GM12878 (cell line): ENCODE results near the gene ARHGAP27. TPM values are rescaled to one million over a fixed set of nuclear protein-coding genes. Genes with fewer than 3 reads are reported as not detected.
A peak's percentile ranks its signal among the peaks of the same experiment; 100 is the strongest.

ENCODE experiments used
- ATAC-seq: fragments of 200-7000 bp; cut with Tn5 transposase; 3 replicates; pipeline ENCODE4 v1.9.1; 2020; ENCODE audit warnings: mild to moderate bottlenecking, moderate library complexity
- BruUV-seq: library from RNA; stranded (reverse); fragments of 400-500 nt; replicated peaks from 2 replicates; lab custom pipeline; 2021; lab: Mats Ljungman, UMichigan
- CTCF ChIA-PET: fragments of 300-600 bp; sonication (Branson Sonifier 250); formaldehyde crosslinking; extraction: SDS; loops from one replicate; lab custom pipeline; 2021; ENCODE audit warnings: inconsistent platforms; lab: Yijun Ruan, JAX
- POLR2A ChIA-PET: fragments of 350-600 bp; formaldehyde crosslinking; extraction: SDS; loops from one replicate; lab custom pipeline; 2021; ENCODE audit warnings: inconsistent platforms; lab: Charles Lee
- RAD21 ChIA-PET: fragments of 300-600 bp; sonication (Branson Sonifier 250); formaldehyde crosslinking; loops from one replicate; lab custom pipeline; 2023; ENCODE audit warnings: antibody characterized with exemption; ENCODE audit not compliant: unreplicated experiment; lab: Charles Lee
- SMC1A ChIA-PET: fragments of 300-600 bp; sonication (Branson Sonifier 250); formaldehyde crosslinking; loops from one replicate; lab custom pipeline; 2023; ENCODE audit not compliant: unreplicated experiment, uncharacterized antibody; lab: Charles Lee
- DNase-seq: peaks from one replicate; pipeline ENCODE4 v3.0.0-alpha.2; 2011; ENCODE audit warnings: low read depth, low spot score
- FAIRE-seq: peaks from 3 replicates; lab custom pipeline; 2011; peaks lifted over from hg19 to GRCh38; lab: Jason Lieb, UNC
- H2AFZ ChIP-seq: 2 replicates; pipeline ENCODE4 v1.6.0; 2011; ENCODE audit warnings: low read depth, low read length, control low read depth; ENCODE audit not compliant: control insufficient read depth
- H3K27ac ChIP-seq: 2 replicates; pipeline ENCODE4 v1.5.1; 2011; ENCODE audit warnings: control low read depth; ENCODE audit not compliant: control insufficient read depth, insufficient read depth
- H3K27me3 ChIP-seq, 2 experiments: replicated peaks in 1 of 2; 2 replicates each; pipeline versions ENCODE4 v1.6.0 to v1.6.1; 2011; ENCODE audit warnings: low read length in 1 of 2; ENCODE audit not compliant: control insufficient read depth in 2 of 2, insufficient read depth in 2 of 2
- H3K36me3 ChIP-seq, 2 experiments: 2 replicates each; pipeline ENCODE4 v1.5.1; 2011; ENCODE audit warnings: low read length in 1 of 2; ENCODE audit not compliant: control insufficient read depth in 2 of 2, insufficient read depth in 2 of 2
- H3K4me1 ChIP-seq: 2 replicates; pipeline ENCODE4 v1.6.1; 2011; ENCODE audit warnings: mild to moderate bottlenecking, low read length, moderate library complexity, mixed read lengths; ENCODE audit not compliant: control insufficient read depth, insufficient read depth
- H3K4me2 ChIP-seq: 2 replicates; pipeline ENCODE4 v1.6.0; 2011; ENCODE audit warnings: control low read depth; ENCODE audit not compliant: control insufficient read depth, insufficient read depth
- H3K4me3 ChIP-seq: fragments of 200-600 bp; sonication (generic); 2 replicates; pipeline ENCODE4 v1.5.1; 2016
- H3K79me2 ChIP-seq: 2 replicates; pipeline ENCODE4 v1.6.0; 2011; ENCODE audit warnings: low read length; ENCODE audit not compliant: control insufficient read depth, insufficient read depth
- H3K9ac ChIP-seq: 2 replicates; pipeline ENCODE4 v1.8.0; 2011; ENCODE audit warnings: low read length, control low read depth, mixed read lengths; ENCODE audit not compliant: control insufficient read depth, insufficient read depth
- H3K9me3 ChIP-seq: replicated peaks from 3 replicates; pipeline ENCODE4 v1.5.1; 2011; ENCODE audit warnings: mild to moderate bottlenecking, low read length; ENCODE audit not compliant: control insufficient read depth, insufficient read depth
- H4K20me1 ChIP-seq: 2 replicates; pipeline ENCODE4 v1.6.0; 2011; ENCODE audit not compliant: control insufficient read depth, insufficient read depth
- BACH1 ChIP-seq: fragments of 450-650 bp; IDR thresholded peaks from 2 replicates; pipeline ENCODE4 v1.6.1; 2017; ENCODE audit warnings: mild to moderate bottlenecking, borderline replicate concordance
- ETV6 ChIP-seq, 2 experiments: fragments of 450-650 bp in 1 of 2; IDR thresholded peaks in 1 of 2; conservative IDR thresholded peaks in 1 of 2; 2 replicates each; pipeline ENCODE4 v1.6.1; 2014; ENCODE audit warnings: antibody characterized with exemption in 1 of 2, borderline replicate concordance in 1 of 2, low read depth in 1 of 2, mild to moderate bottlenecking in 1 of 2, moderate library complexity in 1 of 2
- JUNB ChIP-seq: IDR thresholded peaks from 2 replicates; pipeline ENCODE4 v1.6.1; 2016; ENCODE audit warnings: antibody characterized with exemption, mild to moderate bottlenecking
- MTA2 ChIP-seq: fragments of 450-650 bp; IDR thresholded peaks from 2 replicates; pipeline ENCODE4 v1.6.1; 2016; ENCODE audit warnings: low read depth, mild to moderate bottlenecking, moderate library complexity
- PAX5 ChIP-seq: IDR thresholded peaks from 2 replicates; pipeline ENCODE4 v1.6.1; 2011; ENCODE audit warnings: low read depth, low read length, borderline replicate concordance
- PAX8 ChIP-seq: fragments of 450-650 bp; IDR thresholded peaks from 2 replicates; pipeline ENCODE4 v1.6.1; 2017; ENCODE audit warnings: mild to moderate bottlenecking, moderate library complexity
- SMAD1 ChIP-seq: fragments of 450-650 bp; IDR thresholded peaks from 2 replicates; pipeline ENCODE4 v1.6.1; 2018; ENCODE audit warnings: mild to moderate bottlenecking, low read depth; ENCODE audit not compliant: partially characterized antibody
- ZNF24 ChIP-seq: fragments of 450-650 bp; IDR thresholded peaks from 2 replicates; pipeline ENCODE4 v1.6.1; 2017; ENCODE audit warnings: antibody characterized with exemption, mild to moderate bottlenecking
- WGBS: methylation state at CpG from one replicate; pipeline ENCODE4 v1.1.6; 2016; ENCODE audit warnings: low lambda C conversion rate; ENCODE audit not compliant: insufficient replicate concordance, insufficient coverage; ENCODE audit errors: missing lambda C conversion rate; 5-methylcytosine and 5-hydroxymethylcytosine counted together
- in situ Hi-C: fragments of 300-500 bp; cut with MboI; formaldehyde crosslinking; loops from 9 replicates; pipeline ENCODE4 v1.14.3; 2018; ENCODE audit warnings: mixed read lengths
- intact Hi-C: fragments of 100-400 bp; cut with micrococcal nuclease; formaldehyde crosslinking; loops from one replicate; pipeline ENCODE4 v1.14.2; 2022; ENCODE audit not compliant: unreplicated experiment
- polyA plus RNA-seq, 11 experiments: library from polyadenylated mRNA; depleted of rRNA in 4 of 11; unstranded in 6 of 11; stranded (reverse) in 5 of 11; fragments of >200 nt; fragmentation: Nextera tagmentation in 4 of 11; fragmentation: Illumina TruSeq in 1 of 11; extraction: Ambion mirVana in 4 of 11; extraction: Trizol in 1 of 11; gene quantifications; 1 replicate in 1 of 11; 2 replicates in 10 of 11; pipeline versions ENCODE4 v1.2.1 to v1.2.3, GENCODE V29; 2011 to 2016; ENCODE audit warnings: inconsistent platforms in 2 of 11, missing spikeins in 2 of 11, low read depth in 1 of 11
- total RNA-seq, 4 experiments: library from RNA; depleted of rRNA in 3 of 4; stranded (reverse); fragments of >200 nt in 3 of 4; fragmentation: Illumina TruSeq in 1 of 4; extraction: Trizol in 1 of 4; gene quantifications; 2 replicates each; pipeline versions ENCODE4 v1.2.1 to v1.2.3, GENCODE V29; 2013 to 2021
- TF ChIP-seq, protein P1 (sequence below): fragments of 450-650 bp; IDR thresholded peaks from 2 replicates; pipeline ENCODE4 v1.6.1; 2014; ENCODE audit warnings: mild to moderate bottlenecking
- TF ChIP-seq, protein P2 (sequence below): IDR thresholded peaks from 2 replicates; pipeline ENCODE4 v1.6.1; 2012; ENCODE audit warnings: low read depth, low read length, improper control_type of control experiment
- TF ChIP-seq, protein P3 (sequence below): fragments of 450-650 bp; IDR thresholded peaks from 2 replicates; pipeline ENCODE4 v1.6.1; 2016; ENCODE audit warnings: mild to moderate bottlenecking, moderate library complexity, borderline replicate concordance

Gene ARHGAP27
- total and polyA plus RNA-seq, 10 of the 15 experiments (the other 5 are each of a cell fraction or from before 2014, with no cell fraction given): 0.64 to 45.7 (median 17.7) TPM

DNA sequence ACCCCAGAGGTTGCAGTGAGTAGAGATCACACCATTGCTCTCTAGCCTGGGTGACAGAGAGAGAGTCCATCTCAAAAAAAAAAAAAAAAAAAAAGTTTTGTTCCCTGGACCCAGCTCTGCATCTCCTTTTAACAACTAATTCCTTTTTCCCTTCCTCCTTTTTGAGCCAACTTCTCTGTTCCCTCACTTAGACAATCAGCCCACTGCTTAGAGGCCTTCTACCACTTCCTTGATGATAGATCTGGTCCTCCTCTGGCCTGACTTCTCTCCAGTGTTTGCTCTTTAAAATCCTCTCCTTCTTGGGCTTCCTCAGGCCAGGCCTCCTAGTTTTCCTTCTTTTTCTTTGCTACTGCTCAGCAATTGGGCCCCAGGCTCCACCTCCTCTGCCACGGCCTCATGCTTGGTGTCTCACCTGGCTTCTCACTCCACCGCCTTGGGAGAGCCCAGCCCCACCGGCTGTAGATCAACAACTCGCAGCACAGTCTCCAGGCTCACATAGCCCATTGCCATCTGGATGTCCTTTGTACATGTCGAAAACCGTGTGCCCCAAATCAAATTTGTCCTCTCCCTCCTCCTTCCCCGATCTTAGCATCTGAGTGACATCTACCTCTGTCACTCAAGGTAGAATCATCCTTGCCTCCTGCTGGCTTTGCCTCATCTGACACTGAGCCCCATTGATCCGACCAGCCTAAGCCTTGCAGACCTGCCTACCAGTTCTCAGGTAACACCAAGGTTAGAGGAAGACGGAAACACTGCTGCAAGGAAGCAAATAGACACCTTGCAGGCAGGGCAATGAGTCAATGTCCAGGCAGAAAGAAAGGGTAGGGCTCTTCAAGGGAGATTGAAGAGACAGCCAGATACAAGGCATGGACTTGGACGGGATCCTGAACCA, 17.4 kb downstream of the ARHGAP27 start (continued):
- TF ChIP-seq PAX8 (no peak), ZNF24 (no peak)
- TF ChIP-seq, protein P1, sequence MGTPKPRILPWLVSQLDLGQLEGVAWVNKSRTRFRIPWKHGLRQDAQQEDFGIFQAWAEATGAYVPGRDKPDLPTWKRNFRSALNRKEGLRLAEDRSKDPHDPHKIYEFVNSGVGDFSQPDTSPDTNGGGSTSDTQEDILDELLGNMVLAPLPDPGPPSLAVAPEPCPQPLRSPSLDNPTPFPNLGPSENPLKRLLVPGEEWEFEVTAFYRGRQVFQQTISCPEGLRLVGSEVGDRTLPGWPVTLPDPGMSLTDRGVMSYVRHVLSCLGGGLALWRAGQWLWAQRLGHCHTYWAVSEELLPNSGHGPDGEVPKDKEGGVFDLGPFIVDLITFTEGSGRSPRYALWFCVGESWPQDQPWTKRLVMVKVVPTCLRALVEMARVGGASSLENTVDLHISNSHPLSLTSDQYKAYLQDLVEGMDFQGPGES: no peak

DNA sequence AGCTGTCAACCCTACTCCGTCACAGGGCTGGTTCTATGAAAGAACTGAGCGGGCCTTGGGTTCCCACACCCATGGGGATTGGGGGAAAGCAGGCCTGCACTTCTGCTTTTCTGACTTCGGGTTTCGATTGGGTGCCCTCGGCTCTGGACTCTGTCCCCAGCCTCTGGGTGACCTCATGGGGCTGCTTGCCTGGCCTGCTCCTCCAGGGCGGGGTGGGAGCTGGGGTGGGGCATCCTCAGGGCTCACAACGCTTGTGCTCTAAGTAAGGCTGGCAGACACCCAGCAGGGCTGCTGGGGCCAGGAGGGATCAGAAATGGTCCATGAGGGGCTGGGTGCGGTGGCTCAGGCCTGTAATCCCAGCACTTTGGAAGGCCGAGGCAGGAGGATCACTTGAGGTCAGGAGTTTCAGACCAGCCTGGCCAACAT, 19.2 kb downstream of the ARHGAP27 start:
- Histone ChIP-seq H3K9ac (no peak overlapping the region), H3K4me3 (no peak overlapping the region), H3K79me2 (peaks cover 27% of the 10 kb centered on the region), H4K20me1 (no peaks in the 10 kb centered on the region), H3K9me3 (no peaks in the 10 kb centered on the region), H3K4me2 (no peak overlapping the region), H3K36me3 (no peaks in the 10 kb centered on the region), H3K4me1 (peaks cover 38% of the 10 kb centered on the region), H3K27ac (no peak overlapping the region), H2AFZ (no peak overlapping the region), H3K27me3 (no peaks in the 10 kb centered on the region)
- RAD21 ChIA-PET: interaction anchor here (0.6 to 3.3 kb wide), 7 partner anchors 12 to 192 kb away, joined by 3 to 24 read pairs (median 3); partner anchors contain the start of gene FMNL1
- CTCF ChIA-PET: interaction anchor here (0.7 to 2.6 kb wide), 10 partner anchors 9 to 194 kb away, joined by 3 to 23 read pairs (median 4); no protein-coding TSS in a partner anchor
- FAIRE-seq: no peak
- intact Hi-C loops: loop anchor here (2.0 kb wide), 1 partner anchor 15 kb away; no protein-coding TSS in a partner anchor
- DNase-seq: no peak
- POLR2A ChIA-PET: interaction anchor here (0.5 to 1.9 kb wide), 11 partner anchors 11 to 190 kb away, joined by 3 to 7 read pairs (median 4); no protein-coding TSS in a partner anchor
- SMC1A ChIA-PET: interaction anchor here (1.0 to 3.2 kb wide), 6 partner anchors 12 to 184 kb away, joined by 3 to 21 read pairs (median 4); no protein-coding TSS in a partner anchor
- in situ Hi-C loops: loop anchor here (25.0 kb wide), 1 partner anchor 424 kb away; the partner anchor contains the start of gene SPPL2C
- BruUV-seq: no TSS peak
- ATAC-seq: peak; percentile 79
- WGBS: 30% methylated on average over 9 of the region's 9 CpGs
- peak; percentile 49; the same call in 1 of the 2 replicates for TF ChIP-seq PAX5
- no peak for TF ChIP-seq SMAD1
- TF ChIP-seq, protein P2, sequence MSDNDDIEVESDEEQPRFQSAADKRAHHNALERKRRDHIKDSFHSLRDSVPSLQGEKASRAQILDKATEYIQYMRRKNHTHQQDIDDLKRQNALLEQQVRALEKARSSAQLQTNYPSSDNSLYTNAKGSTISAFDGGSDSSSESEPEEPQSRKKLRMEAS: peak; percentile 25; the same call in 1 of the 2 replicates
- no peak for TF ChIP-seq JUNB
- TF ChIP-seq, protein P3, sequence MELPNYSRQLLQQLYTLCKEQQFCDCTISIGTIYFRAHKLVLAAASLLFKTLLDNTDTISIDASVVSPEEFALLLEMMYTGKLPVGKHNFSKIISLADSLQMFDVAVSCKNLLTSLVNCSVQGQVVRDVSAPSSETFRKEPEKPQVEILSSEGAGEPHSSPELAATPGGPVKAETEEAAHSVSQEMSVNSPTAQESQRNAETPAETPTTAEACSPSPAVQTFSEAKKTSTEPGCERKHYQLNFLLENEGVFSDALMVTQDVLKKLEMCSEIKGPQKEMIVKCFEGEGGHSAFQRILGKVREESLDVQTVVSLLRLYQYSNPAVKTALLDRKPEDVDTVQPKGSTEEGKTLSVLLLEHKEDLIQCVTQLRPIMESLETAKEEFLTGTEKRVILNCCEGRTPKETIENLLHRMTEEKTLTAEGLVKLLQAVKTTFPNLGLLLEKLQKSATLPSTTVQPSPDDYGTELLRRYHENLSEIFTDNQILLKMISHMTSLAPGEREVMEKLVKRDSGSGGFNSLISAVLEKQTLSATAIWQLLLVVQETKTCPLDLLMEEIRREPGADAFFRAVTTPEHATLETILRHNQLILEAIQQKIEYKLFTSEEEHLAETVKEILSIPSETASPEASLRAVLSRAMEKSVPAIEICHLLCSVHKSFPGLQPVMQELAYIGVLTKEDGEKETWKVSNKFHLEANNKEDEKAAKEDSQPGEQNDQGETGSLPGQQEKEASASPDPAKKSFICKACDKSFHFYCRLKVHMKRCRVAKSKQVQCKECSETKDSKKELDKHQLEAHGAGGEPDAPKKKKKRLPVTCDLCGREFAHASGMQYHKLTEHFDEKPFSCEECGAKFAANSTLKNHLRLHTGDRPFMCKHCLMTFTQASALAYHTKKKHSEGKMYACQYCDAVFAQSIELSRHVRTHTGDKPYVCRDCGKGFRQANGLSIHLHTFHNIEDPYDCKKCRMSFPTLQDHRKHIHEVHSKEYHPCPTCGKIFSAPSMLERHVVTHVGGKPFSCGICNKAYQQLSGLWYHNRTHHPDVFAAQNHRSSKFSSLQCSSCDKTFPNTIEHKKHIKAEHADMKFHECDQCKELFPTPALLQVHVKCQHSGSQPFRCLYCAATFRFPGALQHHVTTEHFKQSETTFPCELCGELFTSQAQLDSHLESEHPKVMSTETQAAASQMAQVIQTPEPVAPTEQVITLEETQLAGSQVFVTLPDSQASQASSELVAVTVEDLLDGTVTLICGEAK: no peak
- no peak for TF ChIP-seq ETV6 (conservative IDR thresholded peaks at IDR 0.05 in 1 of 2, IDR thresholded peaks at IDR 0.05 in 1 of 2; ENCODE audit: borderline replicate concordance in 1 of 2, low read depth in 1 of 2)
- TF ChIP-seq MTA2: peak; percentile 56; the same call in 1 of the 2 replicates
- TF ChIP-seq BACH1: no peak
